NCI-H2171 (cell line): Measurements from ENCODE around the gene FBXL5.

Experiments
- DNase-seq: peaks from one replicate; lab custom pipeline; 2025; lab: John Stamatoyannopoulos, UW

Gene FBXL5

GRCh38 chr4:15655223-15656037, at the start of gene FBXL5:
TSS of gene FBXL5 (minus strand) at chr4:15655357. CDS start at chr4:15655287, 70 bp downstream.
- DNase-seq = peak; percentile 62

- no peak for DNase-seq
Observed at GRCh38 chr4:15704129-15704528, 49.0 kb upstream of the FBXL5 start.

GRCh38 chr4:15703439-15703838, 48.3 kb upstream of the FBXL5 start:
- no peak for DNase-seq

- no peak for DNase-seq
Observed at GRCh38 chr4:15702941-15703403, 47.8 kb upstream of the FBXL5 start, which contains the start of gene BST1. TSS of gene BST1 (plus strand) at chr4:15703065. CDS start at chr4:15703145, 80 bp downstream.

- DNase-seq = no peak
Observed at GRCh38 chr4:15696866-15697265, 41.7 kb upstream of the FBXL5 start.

- no peak for DNase-seq
Observed at GRCh38 chr4:15695729-15696128, 40.6 kb upstream of the FBXL5 start.

- DNase-seq = no peak
Observed at GRCh38 chr4:15695240-15695699, 40.1 kb upstream of the FBXL5 start.

- DNase-seq = no peak
Observed at GRCh38 chr4:15694431-15694830, 39.3 kb upstream of the FBXL5 start.

GRCh38 chr4:15692602-15693001, 37.4 kb upstream of the FBXL5 start:
- no peak for DNase-seq

- no peak for DNase-seq
Observed at GRCh38 chr4:15691346-15692135, 36.4 kb upstream of the FBXL5 start.

GRCh38 chr4:15690020-15690809, 35.1 kb upstream of the FBXL5 start:
- DNase-seq = no peak

- DNase-seq = no peak
Observed at GRCh38 chr4:15689540-15689939, 34.4 kb upstream of the FBXL5 start.

GRCh38 chr4:15688051-15688450, 32.9 kb upstream of the FBXL5 start:
- no peak for DNase-seq

- DNase-seq = no peak
Observed at GRCh38 chr4:15684498-15684897, 29.3 kb upstream of the FBXL5 start.

- DNase-seq = no peak
Observed at GRCh38 chr4:15683143-15683495, 28.0 kb upstream of the FBXL5 start.

- DNase-seq = no peak
Observed at GRCh38 chr4:15682242-15683142, 27.3 kb upstream of the FBXL5 start.

GRCh38 chr4:15681372-15682241, 26.4 kb upstream of the FBXL5 start, which contains the start of gene FAM200B:
TSS of gene FAM200B (plus strand) at chr4:15681827. CDS start at chr4:15686978, 5,151 bp downstream.
- DNase-seq = peak; percentile 84

- no peak for DNase-seq
Observed at GRCh38 chr4:15681067-15681371, 25.9 kb upstream of the FBXL5 start.

- no peak for DNase-seq
Observed at GRCh38 chr4:15677507-15677988, 22.4 kb upstream of the FBXL5 start.

- no peak for DNase-seq
Observed at GRCh38 chr4:15676899-15677298, 21.7 kb upstream of the FBXL5 start.
